Measurements from ENCODE around the gene PPP1R3A. TPM values are rescaled to one million over a fixed set of nuclear protein-coding genes. Genes with fewer than 3 reads are reported as not detected.
"Not testable (repeated sequence)": the region's sequence is repeated elsewhere in the genome, so short reads cannot be mapped to it uniquely, and the experiment has no call there.

The PPP1R3A gene
- total RNA-seq: not detected

GRCh38 chr7:113918946-113919345 lies at the start of gene PPP1R3A:
TSS of gene PPP1R3A (minus strand) at chr7:113919009. CDS start at chr7:113918996, 13 bp downstream.
- no peak within 1 kb of the TSS for H3K4me3 Mint-ChIP-seq
- CTCF ChIA-PET: no interaction called here
- intact Hi-C loops (cut with DNase I, micrococcal nuclease): no loop called here
- H3K9me3 Mint-ChIP-seq (ENCODE audit: low read depth): no peaks in the 10 kb centered on the region
- DNase-seq (no peak), ATAC-seq (no peak)
- no peak within 1 kb of the TSS for H3K27ac Mint-ChIP-seq
- no peaks in the 10 kb centered on the region for H3K4me1 Mint-ChIP-seq
- POLR2A ChIA-PET: no interaction called here
- H3K36me3 Mint-ChIP-seq (ENCODE audit: low read depth): no peaks in the 10 kb centered on the region
- no peaks in the 10 kb centered on the region for H3K27me3 Mint-ChIP-seq

- intact Hi-C loops (cut with DNase I, micrococcal nuclease): no loop called here
- no peak overlapping the region for H3K4me3 Mint-ChIP-seq
- POLR2A ChIA-PET: no interaction called here
- peaks cover 9% of the 10 kb centered on the region for H3K9me3 Mint-ChIP-seq (ENCODE audit: low read depth)
- H3K27me3 Mint-ChIP-seq: no peaks in the 10 kb centered on the region
- DNase-seq: no peak
- H3K4me1 Mint-ChIP-seq: no peaks in the 10 kb centered on the region
- no peaks in the 10 kb centered on the region for H3K36me3 Mint-ChIP-seq (ENCODE audit: low read depth)
- ATAC-seq: no peak
- CTCF ChIA-PET: no interaction called here
- H3K27ac Mint-ChIP-seq: no peak overlapping the region
Observed at GRCh38 chr7:113963356-113963755, 44.5 kb upstream of the PPP1R3A start.

GRCh38 chr7:113959910-113960309 lies 41.1 kb upstream of the PPP1R3A start:
- DNase-seq: no peak
- H3K4me3 Mint-ChIP-seq: no peak overlapping the region
- H3K27ac Mint-ChIP-seq: no peak overlapping the region
- CTCF ChIA-PET: no interaction called here
- H3K36me3 Mint-ChIP-seq (ENCODE audit: low read depth): no peaks in the 10 kb centered on the region
- POLR2A ChIA-PET: interaction anchor here (0.6 kb wide), 1 partner anchor 1795 kb away, joined by 3 read pairs; no protein-coding TSS in a partner anchor
- no peak for ATAC-seq
- no peaks in the 10 kb centered on the region for H3K4me1 Mint-ChIP-seq
- no peaks in the 10 kb centered on the region for H3K27me3 Mint-ChIP-seq
- peaks cover 9% of the 10 kb centered on the region for H3K9me3 Mint-ChIP-seq (ENCODE audit: low read depth)
- intact Hi-C loops (cut with DNase I, micrococcal nuclease): no loop called here

GRCh38 chr7:113955157-113955556 lies 36.3 kb upstream of the PPP1R3A start:
- intact Hi-C loops (cut with DNase I, micrococcal nuclease): no loop called here
- POLR2A ChIA-PET: no interaction called here
- no peaks in the 10 kb centered on the region for H3K4me1 Mint-ChIP-seq

GRCh38 chr7:113953553-113953952 lies 34.7 kb upstream of the PPP1R3A start:
- DNase-seq (no peak), ATAC-seq (no peak)
- H3K4me3 Mint-ChIP-seq: no peak overlapping the region
- peaks cover 12% of the 10 kb centered on the region for H3K9me3 Mint-ChIP-seq (ENCODE audit: low read depth)
- no peak overlapping the region for H3K27ac Mint-ChIP-seq
- no peaks in the 10 kb centered on the region for H3K27me3 Mint-ChIP-seq
- no peaks in the 10 kb centered on the region for H3K4me1 Mint-ChIP-seq
- intact Hi-C loops (cut with DNase I, micrococcal nuclease): no loop called here
- H3K36me3 Mint-ChIP-seq (ENCODE audit: low read depth): no peaks in the 10 kb centered on the region
- CTCF ChIA-PET: no interaction called here
- POLR2A ChIA-PET: no interaction called here

More at GRCh38 chr7:113955157-113955556, 36.3 kb upstream of the PPP1R3A start:
- ATAC-seq (no peak), DNase-seq (no peak)
- H3K27ac Mint-ChIP-seq: no peak overlapping the region
- no peak overlapping the region for H3K4me3 Mint-ChIP-seq
- H3K9me3 Mint-ChIP-seq (ENCODE audit: low read depth): peaks cover 19% of the 10 kb centered on the region
- H3K36me3 Mint-ChIP-seq (ENCODE audit: low read depth): no peaks in the 10 kb centered on the region
- CTCF ChIA-PET: no interaction called here
- no peaks in the 10 kb centered on the region for H3K27me3 Mint-ChIP-seq

- intact Hi-C loops (cut with DNase I, micrococcal nuclease): no loop called here
- Mint-ChIP-seq H3K36me3 (ENCODE audit: low read depth) (no peaks in the 10 kb centered on the region), H3K27ac (no peak overlapping the region), H3K4me3 (no peak overlapping the region), H3K4me1 (no peaks in the 10 kb centered on the region), H3K27me3 (no peaks in the 10 kb centered on the region), H3K9me3 (ENCODE audit: low read depth) (no peaks in the 10 kb centered on the region)
- ChIA-PET CTCF (no interaction called here), POLR2A (no interaction called here)
- ATAC-seq (no peak), DNase-seq (no peak)
Observed at GRCh38 chr7:113945018-113945938, 26.5 kb upstream of the PPP1R3A start.

- CTCF ChIA-PET: no interaction called here
- DNase-seq (no peak), ATAC-seq (no peak)
- POLR2A ChIA-PET: no interaction called here
- intact Hi-C loops (cut with DNase I, micrococcal nuclease): no loop called here
- no peaks in the 10 kb centered on the region for H3K36me3 Mint-ChIP-seq (ENCODE audit: low read depth)
- peaks cover 7% of the 10 kb centered on the region for H3K9me3 Mint-ChIP-seq (ENCODE audit: low read depth)
- H3K4me1 Mint-ChIP-seq: no peaks in the 10 kb centered on the region
- H3K27me3 Mint-ChIP-seq: no peaks in the 10 kb centered on the region
- no peak overlapping the region for H3K4me3 Mint-ChIP-seq
- H3K27ac Mint-ChIP-seq: no peak overlapping the region
Observed at GRCh38 chr7:113936982-113937381, 18.2 kb upstream of the PPP1R3A start.

- no peak for DNase-seq
- CTCF ChIA-PET: no interaction called here
Observed at GRCh38 chr7:113936535-113936934, 17.7 kb upstream of the PPP1R3A start.

GRCh38 chr7:113929389-113929788 lies 10.6 kb upstream of the PPP1R3A start:
- H3K4me3 Mint-ChIP-seq; intact Hi-C loops (cut with DNase I, micrococcal nuclease); H3K9me3 Mint-ChIP-seq (ENCODE audit: low read depth); H3K36me3 Mint-ChIP-seq (ENCODE audit: low read depth); ATAC-seq; H3K4me1 Mint-ChIP-seq; DNase-seq; H3K27me3 Mint-ChIP-seq; CTCF ChIA-PET; POLR2A ChIA-PET; H3K27ac Mint-ChIP-seq: not testable (repeated sequence)

More at GRCh38 chr7:113936535-113936934, 17.7 kb upstream of the PPP1R3A start:
- intact Hi-C loops (cut with DNase I, micrococcal nuclease): no loop called here
- ATAC-seq: no peak
- no peaks in the 10 kb centered on the region for H3K36me3 Mint-ChIP-seq (ENCODE audit: low read depth)
- H3K9me3 Mint-ChIP-seq (ENCODE audit: low read depth): peaks cover 8% of the 10 kb centered on the region
- H3K4me1 Mint-ChIP-seq: no peaks in the 10 kb centered on the region
- POLR2A ChIA-PET: no interaction called here
- H3K27me3 Mint-ChIP-seq: no peaks in the 10 kb centered on the region
- H3K4me3 Mint-ChIP-seq: no peak overlapping the region
- no peak overlapping the region for H3K27ac Mint-ChIP-seq

- Mint-ChIP-seq H3K36me3 (ENCODE audit: low read depth) (no peaks in the 10 kb centered on the region), H3K9me3 (ENCODE audit: low read depth) (peaks cover 2% of the 10 kb centered on the region), H3K27me3 (no peaks in the 10 kb centered on the region), H3K27ac (no peak overlapping the region), H3K4me3 (no peak overlapping the region), H3K4me1 (no peaks in the 10 kb centered on the region)
- CTCF ChIA-PET: no interaction called here
- POLR2A ChIA-PET: no interaction called here
- DNase-seq: no peak
- ATAC-seq: no peak
- intact Hi-C loops (cut with DNase I, micrococcal nuclease): no loop called here
Observed at GRCh38 chr7:113928112-113928511, 9.3 kb upstream of the PPP1R3A start.

GRCh38 chr7:113922049-113922448 lies 3.2 kb upstream of the PPP1R3A start:
- no peak for DNase-seq
- CTCF ChIA-PET: no interaction called here

GRCh38 chr7:113921363-113921762 lies 2.6 kb upstream of the PPP1R3A start:
- H3K4me3 Mint-ChIP-seq: no peak overlapping the region
- POLR2A ChIA-PET: no interaction called here
- H3K9me3 Mint-ChIP-seq (ENCODE audit: low read depth): no peaks in the 10 kb centered on the region
- intact Hi-C loops (cut with DNase I, micrococcal nuclease): no loop called here
- ATAC-seq: no peak
- no peak for DNase-seq
- no peaks in the 10 kb centered on the region for H3K36me3 Mint-ChIP-seq (ENCODE audit: low read depth)
- CTCF ChIA-PET: no interaction called here
- no peaks in the 10 kb centered on the region for H3K4me1 Mint-ChIP-seq
- H3K27ac Mint-ChIP-seq: no peak overlapping the region
- no peaks in the 10 kb centered on the region for H3K27me3 Mint-ChIP-seq

More at GRCh38 chr7:113922049-113922448, 3.2 kb upstream of the PPP1R3A start:
- ATAC-seq: no peak
- no peaks in the 10 kb centered on the region for H3K36me3 Mint-ChIP-seq (ENCODE audit: low read depth)
- H3K27ac Mint-ChIP-seq: no peak overlapping the region
- H3K4me1 Mint-ChIP-seq: no peaks in the 10 kb centered on the region
- intact Hi-C loops (cut with DNase I, micrococcal nuclease): no loop called here
- no peak overlapping the region for H3K4me3 Mint-ChIP-seq
- POLR2A ChIA-PET: no interaction called here
- no peaks in the 10 kb centered on the region for H3K9me3 Mint-ChIP-seq (ENCODE audit: low read depth)
- no peaks in the 10 kb centered on the region for H3K27me3 Mint-ChIP-seq
